Keratinocyte (primary cell): ENCODE measurements around the gene KDM5C. TPM values are rescaled to one million over a fixed set of nuclear protein-coding genes. Genes with fewer than 3 reads are reported as not detected.

Experiments used
- DNase-seq: peaks from one replicate; pipeline ENCODE4 v3.0.0-alpha.2; 2011; ENCODE audit warnings: low read depth, missing footprints, low spot score
- FAIRE-seq: peaks from 2 replicates; lab custom pipeline; 2011; peaks lifted over from hg19 to GRCh38; lab: Jason Lieb, UNC
- H2AFZ ChIP-seq: 2 replicates; pipeline ENCODE4 v1.6.0; 2012; ENCODE audit warnings: low read length, control low read depth, inconsistent platforms; ENCODE audit not compliant: control insufficient read depth
- H3K27ac ChIP-seq: 2 replicates; pipeline ENCODE4 v1.5.1; 2011; ENCODE audit warnings: low read length; ENCODE audit not compliant: control insufficient read depth, insufficient read depth
- H3K27me3 ChIP-seq: 3 replicates; pipeline ENCODE4 v1.6.0; 2011; ENCODE audit warnings: low read length; ENCODE audit not compliant: control insufficient read depth, insufficient read depth; ENCODE audit errors: extremely low read depth
- H3K36me3 ChIP-seq, 2 experiments: 2 replicates in 1 of 2; 3 replicates in 1 of 2; pipeline ENCODE4 v1.5.1; 2011; ENCODE audit warnings: low read length in 2 of 2, mild to moderate bottlenecking in 1 of 2; ENCODE audit not compliant: control insufficient read depth in 2 of 2, insufficient read depth in 2 of 2; ENCODE audit errors: extremely low read depth in 1 of 2
- H3K4me1 ChIP-seq: 3 replicates; pipeline ENCODE4 v1.5.1; 2011; ENCODE audit warnings: low read length; ENCODE audit not compliant: control insufficient read depth, insufficient read depth; ENCODE audit errors: extremely low read depth
- H3K4me2 ChIP-seq: 3 replicates; pipeline ENCODE4 v1.6.0; 2011; ENCODE audit warnings: low read depth, low read length; ENCODE audit not compliant: control insufficient read depth, insufficient read depth; ENCODE audit errors: extremely low read depth
- H3K4me3 ChIP-seq, 3 experiments: fragments of 200-600 bp in 1 of 3; sonication (generic) in 1 of 3; 2 replicates in 2 of 3; 3 replicates in 1 of 3; pipeline ENCODE4 v1.5.1; 2011 to 2016; ENCODE audit warnings: low read length in 3 of 3, mild to moderate bottlenecking in 3 of 3, control low read depth in 2 of 3, inconsistent platforms in 1 of 3, low read depth in 1 of 3, mixed read lengths in 1 of 3, mixed run types in 1 of 3, moderate library complexity in 1 of 3; ENCODE audit not compliant: control insufficient read depth in 2 of 3, insufficient read depth in 2 of 3; ENCODE audit errors: extremely low read depth in 1 of 3
- H3K79me2 ChIP-seq: 2 replicates; pipeline ENCODE4 v1.6.0; 2012; ENCODE audit warnings: low read length; ENCODE audit not compliant: control insufficient read depth, insufficient read depth
- H3K9ac ChIP-seq: 3 replicates; pipeline ENCODE4 v1.6.0; 2011; ENCODE audit warnings: low read length; ENCODE audit not compliant: control insufficient read depth, insufficient read depth; ENCODE audit errors: extremely low read depth
- H3K9me1 ChIP-seq: 3 replicates; pipeline ENCODE4 v1.6.0; 2011; ENCODE audit warnings: low read length; ENCODE audit not compliant: control insufficient read depth, insufficient read depth; ENCODE audit errors: extremely low read depth
- H3K9me3 ChIP-seq: 2 replicates; pipeline ENCODE4 v1.5.1; 2012; ENCODE audit warnings: low read depth, low read length; ENCODE audit not compliant: control insufficient read depth
- H4K20me1 ChIP-seq: 3 replicates; pipeline ENCODE4 v1.6.0; 2011; ENCODE audit warnings: low read length; ENCODE audit not compliant: control insufficient read depth, insufficient read depth; ENCODE audit errors: extremely low read depth
- CTCF ChIP-seq, 3 experiments: IDR thresholded peaks in 1 of 3; conservative IDR thresholded peaks in 1 of 3; optimal IDR thresholded peaks in 1 of 3; 2 replicates in 2 of 3; 3 replicates in 1 of 3; pipeline versions ENCODE3 to v1.5.1; 2011; ENCODE audit warnings: low read length in 3 of 3, mild to moderate bottlenecking in 3 of 3, moderate library complexity in 2 of 3, control low read depth in 1 of 3, inconsistent platforms in 1 of 3; ENCODE audit not compliant: insufficient read depth in 2 of 3; ENCODE audit errors: extremely low read depth in 1 of 3
- EZH2 ChIP-seq: IDR thresholded peaks from one replicate; pipeline ENCODE4 v1.6.1; 2012; ENCODE audit warnings: inconsistent platforms, mild to moderate bottlenecking, low read length, moderate library complexity
- dilution Hi-C: fragments of 300-500 bp; cut with MboI; formaldehyde crosslinking; loops from one replicate; pipeline ENCODE4 v1.7.0; 2020; ENCODE audit warnings: low sequenced_read_pairs; ENCODE audit not compliant: extremely low pct_ligation_motif_present
- polyA plus RNA-seq, 5 experiments: library from polyadenylated mRNA; depleted of rRNA in 3 of 5; stranded (reverse) in 3 of 5; stranded (forward) in 1 of 5; unstranded in 1 of 5; fragments of >200 nt; gene quantifications; 1 replicate in 1 of 5; 2 replicates in 3 of 5; 3 replicates in 1 of 5; pipeline versions ENCODE4 v1.2.1 to v1.2.3, GENCODE V29; 2011 to 2012; ENCODE audit warnings: missing spikeins in 2 of 5, low read depth in 1 of 5, low replicate concordance in 1 of 5

Gene KDM5C
- polyA plus RNA-seq, 1 donor (not counting 4 experiments of a cell fraction or from before 2014, with no cell fraction given), result 46.0 TPM

GRCh38 chrX:53156207-53156596, 68.8 kb downstream of the KDM5C start:
- Histone ChIP-seq H3K4me1 (peaks cover 4% of the 10 kb centered on the region), H3K79me2 (no peaks in the 10 kb centered on the region), H4K20me1 (no peaks in the 10 kb centered on the region), H3K27me3 (peaks cover 6% of the 10 kb centered on the region), H3K9me1 (no peaks in the 10 kb centered on the region), H2AFZ (no peak overlapping the region), H3K36me3 (no peaks in the 10 kb centered on the region), H3K9ac (no peak overlapping the region), H3K27ac (no peak overlapping the region), H3K9me3 (no peaks in the 10 kb centered on the region), H3K4me2 (no peak overlapping the region), H3K4me3 (no peak overlapping the region)
- FAIRE-seq (no peak), DNase-seq (no peak)
- no peak for TF ChIP-seq CTCF (optimal IDR thresholded peaks at IDR 0.05 in 1 of 3, IDR thresholded peaks at IDR 0.05 in 1 of 3, conservative IDR thresholded peaks at IDR 0.05 in 1 of 3; ENCODE audit: extremely low read depth in 1 of 3, insufficient read depth in 2 of 3, low read length in 3 of 3)
- no peak for TF ChIP-seq EZH2
- dilution Hi-C loops, result no loop called here

GRCh38 chrX:53155512-53156206, 69.3 kb downstream of the KDM5C start:
- Histone ChIP-seq H3K9me3 (no peaks in the 10 kb centered on the region), H3K9me1 (no peaks in the 10 kb centered on the region), H3K4me3 (no peak overlapping the region), H3K4me1 (peaks cover under 1% of the 10 kb centered on the region), H3K9ac (no peak overlapping the region), H3K79me2 (no peaks in the 10 kb centered on the region), H2AFZ (no peak overlapping the region), H3K27me3 (peaks cover 6% of the 10 kb centered on the region), H4K20me1 (no peaks in the 10 kb centered on the region), H3K36me3 (no peaks in the 10 kb centered on the region), H3K4me2 (no peak overlapping the region), H3K27ac (no peak overlapping the region)
- dilution Hi-C loops, result no loop called here
- no peak for DNase-seq
- TF ChIP-seq CTCF (optimal IDR thresholded peaks at IDR 0.05 in 1 of 3, IDR thresholded peaks at IDR 0.05 in 1 of 3, conservative IDR thresholded peaks at IDR 0.05 in 1 of 3; ENCODE audit: extremely low read depth in 1 of 3, insufficient read depth in 2 of 3, low read length in 3 of 3) (no peak), EZH2 (no peak)
- FAIRE-seq, result no peak
